WTC11 (cell line): ENCODE measurements around the gene LTBP1. TPM values are rescaled to one million over a fixed set of nuclear protein-coding genes. Genes with fewer than 3 reads are reported as not detected.

Experiments used
- ATAC-seq: fragments of 200-7000 bp; cut with Tn5 transposase; 2 replicates; pipeline ENCODE4 v1.10.0; 2021; ENCODE audit warnings: mild to moderate bottlenecking, moderate library complexity
- CTCF ChIA-PET: fragments of 300-600 bp; sonication (Branson Sonifier 250); formaldehyde crosslinking; loops from one replicate; lab custom pipeline; 2021; ENCODE audit warnings: antibody characterized with exemption; lab: Charles Lee
- POLR2A ChIA-PET: fragments of 350-600 bp; sonication (Branson Sonifier 250); formaldehyde crosslinking; loops from one replicate; lab custom pipeline; 2021; ENCODE audit warnings: antibody characterized with exemption; lab: Charles Lee
- DNase-seq: peaks from one replicate; pipeline ENCODE4 v3.0.0; 2021; ENCODE audit warnings: low spot score
- H3K27ac Mint-ChIP-seq: 2 replicates; pipeline ENCODE4 v1.8.0; 2021; ENCODE audit warnings: mixed read lengths
- H3K27me3 Mint-ChIP-seq: 2 replicates; pipeline ENCODE4 v1.8.0; 2021; ENCODE audit warnings: low read depth, mild to moderate bottlenecking, moderate library complexity, mixed read lengths
- H3K36me3 Mint-ChIP-seq: 2 replicates; pipeline ENCODE4 v1.8.0; 2021; ENCODE audit warnings: mixed read lengths
- H3K4me1 Mint-ChIP-seq: 2 replicates; pipeline ENCODE4 v1.8.0; 2022; ENCODE audit warnings: mixed read lengths
- H3K4me3 Mint-ChIP-seq: 2 replicates; pipeline ENCODE4 v1.8.0; 2021; ENCODE audit warnings: mild to moderate bottlenecking, moderate library complexity, mixed read lengths
- H3K9me3 Mint-ChIP-seq: 2 replicates; pipeline ENCODE4 v1.8.0; 2021; ENCODE audit warnings: mixed read lengths
- ATF2 ChIP-seq: sonication (generic); formaldehyde crosslinking; IDR thresholded peaks from 2 replicates; pipeline ENCODE4 v1.8.1; 2022; ENCODE audit warnings: low read depth, missing genetic modification reagents, borderline replicate concordance
- ERG ChIP-seq: fragments of 250-450 bp; sonication (Bioruptor Pico); IDR thresholded peaks from 2 replicates; pipeline ENCODE4 v1.8.0; 2021; ENCODE audit warnings: mild to moderate bottlenecking
- FOXP1 ChIP-seq: sonication (generic); formaldehyde crosslinking; IDR thresholded peaks from 2 replicates; pipeline ENCODE4 v1.8.0; 2022; ENCODE audit warnings: missing genetic modification reagents, mild to moderate bottlenecking, moderate library complexity, borderline replicate concordance
- KAT7 ChIP-seq: sonication (generic); formaldehyde crosslinking; IDR thresholded peaks from 2 replicates; pipeline ENCODE4 v1.8.1; 2023; ENCODE audit warnings: missing genetic modification reagents, mild to moderate bottlenecking, borderline replicate concordance
- MAX ChIP-seq: sonication (generic); formaldehyde crosslinking; IDR thresholded peaks from 2 replicates; pipeline ENCODE4 v1.8.0; 2022; ENCODE audit warnings: mild to moderate bottlenecking, missing genetic modification reagents
- NR3C1 ChIP-seq: sonication (generic); formaldehyde crosslinking; conservative IDR thresholded peaks from 2 replicates; pipeline ENCODE4 v1.8.1; 2023; ENCODE audit warnings: low read depth, mild to moderate bottlenecking, missing genetic modification reagents
- OVOL2 ChIP-seq: fragments of 250-450 bp; sonication (Bioruptor Pico); IDR thresholded peaks from 2 replicates; pipeline ENCODE4 v1.9.0; 2021; ENCODE audit warnings: mild to moderate bottlenecking, borderline replicate concordance
- SMAD4 ChIP-seq: sonication (generic); formaldehyde crosslinking; IDR thresholded peaks from 2 replicates; pipeline ENCODE4 v1.8.0; 2022; ENCODE audit warnings: mild to moderate bottlenecking, missing genetic modification reagents
- SP1 ChIP-seq: sonication (generic); formaldehyde crosslinking; conservative IDR thresholded peaks from 2 replicates; pipeline ENCODE4 v1.8.1; 2022; ENCODE audit warnings: missing genetic modification reagents
- TEAD1 ChIP-seq: sonication (generic); formaldehyde crosslinking; IDR thresholded peaks from 2 replicates; pipeline ENCODE4 v1.8.0; 2022; ENCODE audit warnings: mild to moderate bottlenecking, missing genetic modification reagents
- USF2 ChIP-seq: sonication (generic); formaldehyde crosslinking; IDR thresholded peaks from 2 replicates; pipeline ENCODE4 v1.8.1; 2023; ENCODE audit warnings: mild to moderate bottlenecking, missing genetic modification reagents, moderate library complexity
- ZNF281 ChIP-seq: sonication (generic); formaldehyde crosslinking; IDR thresholded peaks from 2 replicates; pipeline ENCODE4 v1.8.0; 2023; ENCODE audit warnings: mild to moderate bottlenecking, missing genetic modification reagents
- ZNF425 ChIP-seq: fragments of 250-450 bp; sonication (Bioruptor Pico); conservative IDR thresholded peaks from 2 replicates; pipeline ENCODE4 v1.9.0; 2021; ENCODE audit warnings: mild to moderate bottlenecking
- ZNF512 ChIP-seq: sonication (generic); formaldehyde crosslinking; IDR thresholded peaks from 2 replicates; pipeline ENCODE4 v1.8.1; 2022; ENCODE audit warnings: missing genetic modification reagents, borderline replicate concordance
- total RNA-seq: library from RNA; stranded (reverse); gene quantifications from 3 replicates; pipeline ENCODE4 v1.2.3, GENCODE V29; 2021

LTBP1 gene
- total RNA-seq, 1 experiment from 2014 or later: 33.6 TPM

- POLR2A ChIA-PET: no interaction called here
- Mint-ChIP-seq H3K4me3 (no peak overlapping the region), H3K27me3 (no peaks in the 10 kb centered on the region; the same call in 1 of the 2 replicates), H3K9me3 (peaks cover 12% of the 10 kb centered on the region), H3K4me1 (no peaks in the 10 kb centered on the region; the same call in 1 of the 2 replicates), H3K36me3 (peaks cover 5% of the 10 kb centered on the region; the same call in 1 of the 2 replicates), H3K27ac (peak overlapping the region; percentile 55; the same call in 1 of the 2 replicates)
- TF ChIP-seq MAX (CRISPR knock-in tag) (no peak), ATF2 (CRISPR knock-in tag) (no peak), NR3C1 (CRISPR knock-in tag) (no peak), SMAD4 (CRISPR knock-in tag) (no peak), SP1 (CRISPR knock-in tag) (no peak), KAT7 (CRISPR knock-in tag) (no peak), ZNF425 (CRISPR knock-in tag) (no peak), TEAD1 (CRISPR knock-in tag) (no peak), ERG (no peak), OVOL2 (no peak), ZNF512 (no peak)
- DNase-seq: no peak
- CTCF ChIA-PET: no interaction called here
- no peak for ATAC-seq
Measured at GRCh38 chr2:32902986-32903385, 43.8 kb upstream of the LTBP1 start.

- DNase-seq (no peak), ATAC-seq (no peak)
- H3K27ac Mint-ChIP-seq: no peak overlapping the region
- no peaks in the 10 kb centered on the region; the same call in 1 of the 2 replicates for H3K4me1 Mint-ChIP-seq
- H3K27me3 Mint-ChIP-seq: no peaks in the 10 kb centered on the region; the same call in 1 of the 2 replicates
- H3K9me3 Mint-ChIP-seq: peaks cover 12% of the 10 kb centered on the region
- CTCF ChIA-PET: no interaction called here
- no peak overlapping the region for H3K4me3 Mint-ChIP-seq
- TF ChIP-seq FOXP1 (CRISPR knock-in tag) (no peak), ZNF281 (CRISPR knock-in tag) (no peak), USF2 (no peak)
- POLR2A ChIA-PET: no interaction called here
- peaks cover 5% of the 10 kb centered on the region; the same call in 1 of the 2 replicates for H3K36me3 Mint-ChIP-seq
Measured at GRCh38 chr2:32904074-32904473, 42.7 kb upstream of the LTBP1 start.
